GM19238 (cell line): Measurements from ENCODE around the gene PCARE.

Experiments
- DNase-seq: peaks from one replicate; pipeline ENCODE4 v3.0.0; 2011; ENCODE audit warnings: low spot score; ENCODE audit not compliant: insufficient read length

PCARE gene

GRCh38 chr2:29063646-29064345, 10.5 kb downstream of the PCARE start:
- no peak for DNase-seq

GRCh38 chr2:29063056-29063455, 11.3 kb downstream of the PCARE start:
- no peak for DNase-seq

GRCh38 chr2:29062371-29062770, 12.0 kb downstream of the PCARE start:
- DNase-seq: no peak

DNA sequence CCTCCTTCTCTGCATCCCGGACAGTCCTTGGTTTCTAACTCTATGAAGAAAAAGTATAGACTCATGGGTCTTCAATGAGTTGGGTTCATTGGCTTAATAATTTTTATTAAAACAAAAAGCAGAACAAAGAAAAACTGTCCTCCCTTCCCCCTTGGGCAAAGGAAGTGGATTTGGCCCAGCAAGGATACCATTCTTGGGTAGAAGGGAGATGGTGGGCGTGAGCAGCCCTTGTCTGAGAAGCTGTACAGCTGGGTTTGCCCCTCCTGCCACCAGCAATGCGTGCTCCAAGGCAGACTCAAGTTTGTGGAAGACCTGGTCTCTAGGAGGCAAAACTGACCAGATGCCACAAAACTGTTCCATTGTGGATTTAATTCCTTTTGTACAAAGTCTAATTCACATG, 12.7 kb downstream of the PCARE start:
- no peak for DNase-seq

DNA sequence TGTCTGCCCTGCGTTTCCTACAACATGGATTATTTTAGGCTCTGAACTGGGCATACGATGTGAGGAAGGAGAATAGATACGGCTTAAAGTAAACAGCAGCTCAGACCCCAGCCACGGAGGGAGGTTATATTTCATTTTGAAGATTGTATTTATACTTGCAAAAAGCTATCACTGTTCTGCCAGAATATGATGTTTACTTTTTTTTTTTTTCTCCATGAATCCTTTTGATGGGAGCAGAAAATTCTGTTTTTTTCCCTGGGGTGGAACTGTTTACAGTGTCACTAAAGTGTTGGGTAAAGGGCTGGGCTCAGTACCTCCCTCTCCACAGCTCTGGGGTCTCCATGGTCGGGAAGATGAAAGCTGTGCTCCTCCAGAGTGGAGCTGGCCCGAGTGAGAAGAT, 13.1 kb downstream of the PCARE start:
- no peak for DNase-seq

- no peak for DNase-seq
These were observed 13.9 kb downstream of the PCARE start for GRCh38 chr2:29060441-29060840.

DNA sequence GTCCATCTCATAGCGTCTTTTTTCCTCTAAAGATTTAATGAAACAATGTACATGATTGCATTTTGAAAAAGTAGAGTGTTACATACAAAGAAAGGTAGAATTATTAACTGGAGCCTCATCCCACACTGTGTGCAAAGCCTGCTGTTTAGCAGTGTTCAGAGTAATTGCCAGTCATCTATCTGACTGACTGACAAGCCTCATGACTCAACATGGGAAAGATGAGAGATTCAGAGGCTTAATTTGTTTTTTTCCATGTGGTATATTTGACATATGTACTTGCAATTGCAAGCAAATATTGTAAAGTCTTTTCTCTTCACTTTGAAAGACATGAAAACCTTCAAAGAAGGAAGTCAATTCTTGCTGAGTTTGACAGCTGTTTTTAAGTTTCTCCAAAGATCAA, 14.7 kb downstream of the PCARE start:
- no peak for DNase-seq

GRCh38 chr2:29057006-29057405, 17.3 kb downstream of the PCARE start:
- no peak for DNase-seq

GRCh38 chr2:29056452-29056851, 17.9 kb downstream of the PCARE start:
- no peak for DNase-seq

GRCh38 chr2:29055601-29056000, 18.7 kb downstream of the PCARE start:
- DNase-seq: no peak

DNA sequence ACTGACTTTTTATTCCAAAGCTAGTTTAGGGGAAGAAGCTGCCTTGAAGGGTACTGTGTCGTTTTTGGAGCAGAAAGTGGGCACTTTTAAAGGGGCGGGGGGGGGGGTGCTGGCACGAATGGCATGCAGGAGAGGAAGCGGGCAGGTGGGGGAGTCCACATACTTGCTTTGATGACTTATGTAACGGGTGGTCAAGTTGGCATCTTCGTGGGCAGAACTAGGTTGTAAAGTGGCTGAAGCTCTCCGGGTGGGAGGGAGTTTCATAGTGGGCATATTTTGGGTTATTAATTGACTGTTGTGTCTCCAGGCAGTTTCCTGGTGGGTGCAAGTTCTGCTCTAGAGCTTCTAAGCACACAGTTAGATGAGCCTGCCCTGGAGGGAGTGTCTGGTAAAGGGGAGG, 19.9 kb downstream of the PCARE start:
- DNase-seq: no peak

DNA sequence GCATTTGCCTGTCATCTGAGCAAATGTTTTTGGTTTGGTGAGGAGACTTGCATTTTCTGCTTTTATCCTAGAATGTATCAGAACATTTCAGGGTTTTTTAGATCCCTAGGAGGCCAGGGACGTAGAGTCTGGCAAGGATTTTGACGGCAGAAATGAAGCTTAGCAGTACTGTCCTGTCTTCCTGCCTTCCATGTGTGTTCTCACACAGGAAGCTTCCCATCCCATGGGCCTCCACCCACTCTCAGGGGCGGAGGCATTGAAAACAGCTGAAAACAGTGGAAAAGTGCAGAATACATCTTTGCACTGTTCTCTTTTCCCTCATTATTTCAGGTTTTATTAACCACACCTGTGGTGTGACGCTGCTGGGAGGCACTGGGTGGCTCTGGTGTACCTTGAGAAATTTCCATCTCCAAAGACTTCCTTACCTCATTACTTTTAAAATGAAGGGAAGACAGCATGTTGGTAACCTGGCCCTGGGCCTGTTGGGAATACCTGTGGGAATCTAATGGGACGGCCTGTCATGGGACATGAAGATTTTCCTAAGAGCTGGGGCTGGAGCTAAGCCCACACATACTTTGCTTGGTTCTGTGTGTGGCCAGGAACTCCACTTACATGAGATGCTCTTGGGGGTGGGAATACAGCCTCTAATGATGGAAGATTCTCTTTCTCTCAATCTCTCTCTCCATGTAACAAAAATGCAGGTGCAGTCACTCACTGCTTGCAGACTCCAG, 20.5 kb downstream of the PCARE start:
- no peak for DNase-seq

DNA sequence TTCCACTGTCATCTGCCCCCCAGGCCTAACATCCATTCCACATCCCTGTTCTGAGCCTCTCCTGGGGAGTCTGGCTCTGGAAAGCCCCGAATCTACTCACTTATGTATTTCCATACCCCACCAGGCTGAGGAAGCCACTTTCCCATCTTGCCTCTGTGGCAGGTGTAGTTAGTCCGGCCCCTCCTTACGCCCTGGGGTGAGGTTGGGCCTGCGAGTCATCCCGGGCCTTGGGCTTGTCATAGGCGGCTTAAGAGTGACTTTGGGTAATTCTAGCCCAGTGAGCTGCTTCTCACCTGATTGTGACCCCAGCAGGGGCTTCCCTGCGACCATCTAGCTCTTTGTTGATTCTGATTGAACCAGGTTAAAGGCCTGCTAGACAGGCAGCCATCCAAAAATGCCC, 21.1 kb downstream of the PCARE start:
- DNase-seq: no peak

DNA sequence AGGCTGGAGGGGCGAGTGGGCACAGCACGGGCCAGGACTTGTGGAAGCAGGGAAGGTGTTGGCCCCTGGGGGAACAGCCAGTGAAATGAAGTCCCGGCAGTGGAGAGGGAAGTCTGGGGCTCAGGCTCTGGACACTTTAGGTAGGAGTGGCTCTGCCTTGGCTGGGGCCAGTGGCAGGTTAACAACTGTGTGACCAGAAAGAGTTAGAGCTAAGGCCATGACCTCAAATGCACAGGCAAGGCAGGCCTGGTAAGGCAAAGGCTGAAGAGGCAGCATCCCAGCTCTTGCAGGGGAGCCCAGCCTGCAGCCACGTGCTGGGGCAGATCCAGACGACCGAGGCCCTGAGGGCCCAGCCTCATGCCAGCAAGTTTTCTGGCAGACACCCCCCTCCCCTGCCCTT, 21.5 kb downstream of the PCARE start:
- no peak for DNase-seq

DNA sequence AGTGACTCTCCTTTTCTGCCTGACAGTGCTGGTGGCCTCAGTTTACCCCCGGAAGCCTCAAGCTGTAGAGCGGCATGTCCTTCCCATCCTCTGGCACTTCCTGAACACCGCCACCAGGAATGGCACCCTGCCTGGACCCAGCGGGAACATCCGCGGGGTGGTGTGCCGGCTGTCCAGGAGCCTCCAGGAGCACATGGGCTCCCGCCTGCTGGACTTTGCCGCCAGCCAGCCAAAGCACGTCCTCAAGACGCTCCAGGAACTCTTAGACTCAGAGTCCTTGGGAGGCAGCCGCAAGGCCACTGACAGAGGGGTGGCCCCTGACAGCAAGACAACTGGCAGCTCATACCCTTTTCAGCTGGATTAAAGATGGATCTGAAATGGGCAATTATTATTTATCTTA, 22.6 kb downstream of the PCARE start:
- no peak for DNase-seq

DNA sequence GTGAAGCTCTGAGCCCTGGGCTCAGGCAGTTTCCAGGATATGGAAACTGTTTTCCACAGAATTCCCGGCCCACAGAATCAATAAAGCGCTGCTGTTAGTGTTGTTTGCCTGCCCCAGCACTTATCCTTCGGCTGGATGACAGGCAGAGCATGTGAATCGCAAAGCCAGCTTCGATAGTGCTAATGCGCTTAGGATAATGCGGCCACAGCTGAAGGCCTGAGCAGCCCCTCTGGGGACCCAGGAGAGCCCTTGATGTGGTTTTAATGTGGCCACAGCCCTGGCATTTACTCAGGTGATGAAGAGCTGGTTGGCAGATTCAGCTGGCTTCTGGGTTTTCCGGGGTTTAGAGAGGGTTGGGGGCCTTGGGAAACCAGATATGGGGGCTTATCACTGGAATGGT, 23.7 kb downstream of the PCARE start:
- DNase-seq: no peak

- no peak for DNase-seq
These were observed 27.1 kb downstream of the PCARE start for GRCh38 chr2:29047083-29047845.

DNA sequence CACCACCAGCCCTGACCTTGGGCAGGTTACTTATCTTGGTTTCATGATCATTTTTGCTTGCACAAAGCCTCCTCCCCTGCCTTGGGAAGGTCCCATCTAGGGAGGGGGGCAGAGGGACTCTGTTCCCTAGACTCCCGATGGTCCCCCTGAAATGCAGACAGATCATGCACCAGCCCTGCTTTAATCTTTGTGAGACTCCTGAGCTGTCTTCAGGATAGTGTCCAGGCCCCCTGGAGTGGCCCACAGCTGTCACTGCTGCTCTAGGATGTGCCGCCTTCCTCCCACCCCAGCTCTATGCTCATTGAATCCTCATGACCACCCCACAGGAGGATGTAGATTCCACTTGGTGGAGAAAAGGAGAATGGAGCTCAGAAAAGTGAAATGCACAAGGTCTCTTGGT, 28.0 kb downstream of the PCARE start:
- DNase-seq: no peak

DNA sequence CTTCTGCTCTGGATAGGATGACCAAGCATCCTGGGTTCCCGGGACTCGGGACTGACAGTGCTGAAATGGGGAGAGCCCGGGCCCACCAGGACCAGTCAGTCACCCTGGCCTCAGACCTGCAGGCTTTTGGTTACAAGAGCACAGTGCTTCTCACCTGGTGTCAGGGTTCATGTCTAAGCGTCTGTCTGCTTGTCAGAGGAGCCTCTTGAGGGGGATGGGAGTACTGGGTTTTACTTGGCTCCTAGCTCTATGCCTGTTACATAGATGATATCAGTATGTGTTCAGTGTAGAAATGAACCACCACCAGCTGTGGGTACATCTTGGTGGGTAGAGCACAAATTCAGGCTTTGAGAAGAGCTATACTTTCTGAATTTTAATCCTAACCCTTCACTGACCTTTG, 29.9 kb downstream of the PCARE start:
- no peak for DNase-seq

- no peak for DNase-seq
These were observed 31.7 kb downstream of the PCARE start for GRCh38 chr2:29042561-29043075.

DNA sequence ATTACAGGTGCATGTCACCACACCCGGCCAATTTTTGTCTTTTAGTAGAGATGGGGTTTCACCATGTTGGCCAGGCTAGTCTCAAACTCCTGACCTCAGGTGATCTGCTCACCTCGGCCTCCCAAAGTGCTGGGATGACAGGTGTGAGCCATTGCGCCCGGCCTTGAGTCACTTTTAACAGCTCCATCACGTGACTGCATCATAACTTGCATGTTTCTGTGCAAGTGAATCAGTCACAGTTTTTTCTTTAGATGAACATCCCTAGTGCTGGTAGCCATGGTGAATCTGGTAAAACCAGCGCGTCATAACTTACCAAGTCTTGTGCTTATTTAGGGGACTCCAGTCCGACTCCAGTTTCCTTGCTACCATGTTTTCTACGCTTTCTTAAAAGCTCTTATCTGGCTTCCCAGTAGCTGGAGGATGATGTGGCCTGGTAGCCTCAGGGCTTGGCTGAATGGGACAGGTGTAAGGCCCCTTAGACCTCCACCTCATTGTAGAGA, 33.1 kb downstream of the PCARE start:
- DNase-seq: no peak

DNA sequence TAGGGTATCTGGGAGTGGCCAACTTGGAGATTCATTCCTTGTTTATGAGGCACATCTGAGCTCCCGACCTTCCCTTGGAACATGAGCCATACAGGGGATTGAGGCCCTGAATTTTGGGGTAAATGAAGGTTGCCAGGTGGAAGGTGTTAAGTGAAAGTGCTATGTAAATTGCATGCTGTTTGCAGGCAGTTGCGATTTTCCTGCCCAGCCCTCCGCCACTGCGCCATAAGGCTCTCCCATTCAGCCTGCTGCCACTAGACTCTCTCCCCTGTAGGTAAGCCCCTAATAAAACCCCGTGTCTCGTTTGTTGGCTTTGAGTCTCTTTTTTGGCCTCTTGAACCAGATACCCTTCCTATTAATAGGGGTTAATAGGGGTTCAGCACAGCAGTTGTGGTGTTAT, 33.8 kb downstream of the PCARE start:
- DNase-seq: no peak
